ENCODE data around the gene STMN1.

Gene STMN1

GRCh38 chr1:25874635-25875153, 31.5 kb downstream of the STMN1 start:
- DNase-seq (ENCODE audit: insufficient read length, low spot score) (no peak), FAIRE-seq (no peak)
- no peak for TF ChIP-seq POLR2A (IDR thresholded peaks at IDR 0.05; ENCODE audit: low read depth, low read length)

GRCh38 chr1:25874209-25874608, 32.0 kb downstream of the STMN1 start:
- DNase-seq (ENCODE audit: insufficient read length, low spot score) (no peak), FAIRE-seq (no peak)
- no peak for TF ChIP-seq POLR2A (IDR thresholded peaks at IDR 0.05; ENCODE audit: low read depth, low read length)

- DNase-seq (ENCODE audit: insufficient read length, low spot score), result no peak
Measured at GRCh38 chr1:25873120-25873519, 33.1 kb downstream of the STMN1 start.

GRCh38 chr1:25872713-25873112, 33.5 kb downstream of the STMN1 start:
- DNase-seq (ENCODE audit: insufficient read length, low spot score) (no peak), FAIRE-seq (no peak)

More at GRCh38 chr1:25873120-25873519, 33.1 kb downstream of the STMN1 start:
- TF ChIP-seq POLR2A (IDR thresholded peaks at IDR 0.05; ENCODE audit: low read depth, low read length), result no peak
- FAIRE-seq, result no peak

GRCh38 chr1:25871704-25872494, 34.3 kb downstream of the STMN1 start:
- no peak for TF ChIP-seq POLR2A (IDR thresholded peaks at IDR 0.05; ENCODE audit: low read depth, low read length)
- FAIRE-seq (no peak), DNase-seq (ENCODE audit: insufficient read length, low spot score) (no peak)

More at GRCh38 chr1:25872713-25873112, 33.5 kb downstream of the STMN1 start:
- no peak for TF ChIP-seq POLR2A (IDR thresholded peaks at IDR 0.05; ENCODE audit: low read depth, low read length)

GRCh38 chr1:25871086-25871703, 35.0 kb downstream of the STMN1 start:
- DNase-seq (ENCODE audit: insufficient read length, low spot score), result no peak
- FAIRE-seq, result no peak
- TF ChIP-seq POLR2A (IDR thresholded peaks at IDR 0.05; ENCODE audit: low read depth, low read length), result no peak

GRCh38 chr1:25870614-25871013, 35.6 kb downstream of the STMN1 start:
- FAIRE-seq, result no peak
- no peak for TF ChIP-seq POLR2A (IDR thresholded peaks at IDR 0.05; ENCODE audit: low read depth, low read length)
- DNase-seq (ENCODE audit: insufficient read length, low spot score), result no peak

GRCh38 chr1:25869909-25870606, 36.2 kb downstream of the STMN1 start:
- no peak for FAIRE-seq
- no peak for DNase-seq (ENCODE audit: insufficient read length, low spot score)
- TF ChIP-seq POLR2A (IDR thresholded peaks at IDR 0.05; ENCODE audit: low read depth, low read length), result no peak

GRCh38 chr1:25867210-25867991, 38.8 kb downstream of the STMN1 start:
- FAIRE-seq, result no peak
- no peak for DNase-seq (ENCODE audit: insufficient read length, low spot score)
- TF ChIP-seq POLR2A (IDR thresholded peaks at IDR 0.05; ENCODE audit: low read depth, low read length), result no peak

GRCh38 chr1:25866288-25866687, 39.9 kb downstream of the STMN1 start:
- FAIRE-seq, result no peak

GRCh38 chr1:25864434-25864833, 41.8 kb downstream of the STMN1 start:
- no peak for FAIRE-seq
- TF ChIP-seq POLR2A (IDR thresholded peaks at IDR 0.05; ENCODE audit: low read depth, low read length), result no peak
- no peak for DNase-seq (ENCODE audit: insufficient read length, low spot score)

More at GRCh38 chr1:25866288-25866687, 39.9 kb downstream of the STMN1 start:
- no peak for TF ChIP-seq POLR2A (IDR thresholded peaks at IDR 0.05; ENCODE audit: low read depth, low read length)
- DNase-seq (ENCODE audit: insufficient read length, low spot score), result no peak

- no peak for TF ChIP-seq POLR2A (IDR thresholded peaks at IDR 0.05; ENCODE audit: low read depth, low read length)
- FAIRE-seq, result no peak
- no peak for DNase-seq (ENCODE audit: insufficient read length, low spot score)
Measured at GRCh38 chr1:25863486-25864262, 42.5 kb downstream of the STMN1 start.

Data from H54 (cell line).